ENCODE measurements around the gene POLR2B. TPM values are rescaled to one million over a fixed set of nuclear protein-coding genes. Genes with fewer than 3 reads are reported as not detected.
"Not testable (repeated sequence)": the region's sequence is repeated elsewhere in the genome, so short reads cannot be mapped to it uniquely, and the experiment has no call there.

POLR2B gene
- polyA plus RNA-seq, 3 donors: 119 to 126 (median 119) TPM

GRCh38 chr4:56981795-56982201, 3.1 kb downstream of the POLR2B start:
- no peak for DNase-seq (ENCODE audit: low read depth in 3 of 3, low spot score in 2 of 3)

GRCh38 chr4:56986192-56986591, 7.5 kb downstream of the POLR2B start:
- DNase-seq (ENCODE audit: low read depth in 3 of 3, low spot score in 2 of 3): no peak

- DNase-seq (ENCODE audit: low read depth in 3 of 3, low spot score in 2 of 3): no peak
Observed at GRCh38 chr4:56986952-56987351, 8.3 kb downstream of the POLR2B start.

- no peak for DNase-seq (ENCODE audit: low read depth in 3 of 3, low spot score in 2 of 3)
Observed at GRCh38 chr4:56990109-56990905, 11.6 kb downstream of the POLR2B start.

GRCh38 chr4:56995525-56995924, 16.8 kb downstream of the POLR2B start:
- no peak for DNase-seq (ENCODE audit: low read depth in 3 of 3, low spot score in 2 of 3)

GRCh38 chr4:56999751-57000150, 21.1 kb downstream of the POLR2B start:
- DNase-seq (ENCODE audit: low read depth in 3 of 3, low spot score in 2 of 3): no peak

- no peak for DNase-seq (ENCODE audit: low read depth in 3 of 3, low spot score in 2 of 3)
Observed at GRCh38 chr4:57013543-57014120, 34.9 kb downstream of the POLR2B start.

- DNase-seq (ENCODE audit: low read depth in 3 of 3, low spot score in 2 of 3): no peak
Observed at GRCh38 chr4:57018980-57019379, 40.3 kb downstream of the POLR2B start.

GRCh38 chr4:57020467-57021101, 41.9 kb downstream of the POLR2B start:
- DNase-seq (ENCODE audit: low read depth in 3 of 3, low spot score in 2 of 3): no peak

GRCh38 chr4:57023104-57023503, 44.4 kb downstream of the POLR2B start:
- no peak for DNase-seq (ENCODE audit: low read depth in 3 of 3, low spot score in 2 of 3)

- DNase-seq (ENCODE audit: low read depth in 3 of 3, low spot score in 2 of 3): no peak
Observed at GRCh38 chr4:57034520-57034919, 55.8 kb downstream of the POLR2B start.

GRCh38 chr4:57037982-57038604, 59.4 kb downstream of the POLR2B start:
- DNase-seq (ENCODE audit: low read depth in 3 of 3, low spot score in 2 of 3): peak in 1 of 3 donors; percentile 41

GRCh38 chr4:57039345-57039744, 60.6 kb downstream of the POLR2B start:
- no peak for DNase-seq (ENCODE audit: low read depth in 3 of 3, low spot score in 2 of 3)

GRCh38 chr4:57040510-57040909, 61.8 kb downstream of the POLR2B start:
- DNase-seq (ENCODE audit: low read depth in 3 of 3, low spot score in 2 of 3): no peak

GRCh38 chr4:57041020-57041419, 62.3 kb downstream of the POLR2B start:
- peak in 1 of 3 donors; percentile 10 for DNase-seq (ENCODE audit: low read depth in 3 of 3, low spot score in 2 of 3)

- no peak for DNase-seq (ENCODE audit: low read depth in 3 of 3, low spot score in 2 of 3)
Observed at GRCh38 chr4:57042711-57043169, 64.0 kb downstream of the POLR2B start.

GRCh38 chr4:57043347-57044251, 64.9 kb downstream of the POLR2B start:
- peak in 1 of 3 donors; percentile 7 for DNase-seq (ENCODE audit: low read depth in 3 of 3, low spot score in 2 of 3)

- DNase-seq (ENCODE audit: low read depth in 3 of 3, low spot score in 2 of 3): no peak
Observed at GRCh38 chr4:57044279-57044678, 65.6 kb downstream of the POLR2B start.

- no peak for DNase-seq (ENCODE audit: low read depth in 3 of 3, low spot score in 2 of 3)
Observed at GRCh38 chr4:57044996-57045395, 66.3 kb downstream of the POLR2B start.

GRCh38 chr4:57047046-57047445, 68.3 kb downstream of the POLR2B start:
- DNase-seq (ENCODE audit: low read depth in 3 of 3, low spot score in 2 of 3): not testable (repeated sequence)
